HUDEP-2 (cell line): ENCODE measurements around the gene OCA2.

Experiments
- DNase-seq, 76 experiments: peaks; one replicate each; lab custom pipeline; 2025; ENCODE audit not compliant: unreplicated experiment in 76 of 76; lab: John Stamatoyannopoulos, UW

Gene OCA2

GRCh38 chr15:27828746-27829145 is 270.4 kb downstream of the OCA2 start:
- no peak for DNase-seq

- no peak for DNase-seq
These were observed 272.0 kb downstream of the OCA2 start for GRCh38 chr15:27826902-27827714.

GRCh38 chr15:27826411-27826810 is 272.7 kb downstream of the OCA2 start:
- no peak for DNase-seq

GRCh38 chr15:27824841-27825422 is 274.2 kb downstream of the OCA2 start:
- DNase-seq = no peak

GRCh38 chr15:27821273-27821672 is 277.8 kb downstream of the OCA2 start:
- no peak for DNase-seq

- DNase-seq = no peak
These were observed 278.4 kb downstream of the OCA2 start for GRCh38 chr15:27820722-27821121.

GRCh38 chr15:27820232-27820631 is 278.9 kb downstream of the OCA2 start:
- DNase-seq = no peak

- DNase-seq = no peak
These were observed 281.9 kb downstream of the OCA2 start for GRCh38 chr15:27817258-27817657.

GRCh38 chr15:27816790-27817189 is 282.3 kb downstream of the OCA2 start:
- DNase-seq = no peak

GRCh38 chr15:27815035-27815434 is 284.1 kb downstream of the OCA2 start:
- DNase-seq = no peak

GRCh38 chr15:27813139-27813538 is 286.0 kb downstream of the OCA2 start:
- no peak for DNase-seq

- no peak for DNase-seq
These were observed 290.9 kb downstream of the OCA2 start for GRCh38 chr15:27808182-27808581.

- no peak for DNase-seq
These were observed 291.8 kb downstream of the OCA2 start for GRCh38 chr15:27807335-27807734.

- no peak for DNase-seq
These were observed 292.7 kb downstream of the OCA2 start for GRCh38 chr15:27806396-27806795.

GRCh38 chr15:27805261-27806220 is 293.6 kb downstream of the OCA2 start:
- no peak for DNase-seq

GRCh38 chr15:27804569-27805260 is 294.4 kb downstream of the OCA2 start:
- DNase-seq = no peak

GRCh38 chr15:27798807-27799206 is 300.3 kb downstream of the OCA2 start:
- no peak for DNase-seq

GRCh38 chr15:27797765-27798164 is 301.4 kb downstream of the OCA2 start:
- no peak for DNase-seq

- no peak for DNase-seq
These were observed 302.5 kb downstream of the OCA2 start for GRCh38 chr15:27796405-27797320.
